NOMO-1 treated with dmso at 0.1 percent for 144 hours (cell line): ENCODE measurements around the gene RB1.

Experiments
- DNase-seq: peaks from one replicate; lab custom pipeline; 2025; ENCODE audit not compliant: unreplicated experiment; lab: John Stamatoyannopoulos, UW

Gene RB1

GRCh38 chr13:48526286-48526685 lies 222.7 kb downstream of the RB1 start:
- DNase-seq = no peak

GRCh38 chr13:48527955-48528354 lies 224.4 kb downstream of the RB1 start:
- no peak for DNase-seq

- DNase-seq = no peak
Measured at GRCh38 chr13:48528720-48529119, 225.2 kb downstream of the RB1 start.

- DNase-seq = no peak
Measured at GRCh38 chr13:48530833-48531232, 227.3 kb downstream of the RB1 start.
